HepG2 (cell line): ENCODE measurements around the gene INHBA. TPM values are rescaled to one million over a fixed set of nuclear protein-coding genes. Genes with fewer than 3 reads are reported as not detected.
A peak's percentile ranks its signal among the peaks of the same experiment; 100 is the strongest.

Experiments
- CEBPG ChIP-seq: IDR thresholded peaks from 2 replicates; pipeline ENCODE4 v1.6.1; 2016
- CHD2 ChIP-seq: IDR thresholded peaks from 2 replicates; pipeline ENCODE4 v1.6.1; 2011; ENCODE audit warnings: low read depth, low read length, improper control_type of control experiment
- HOMEZ ChIP-seq: IDR thresholded peaks from 2 replicates; pipeline ENCODE4 v1.6.1; 2016; ENCODE audit warnings: low read depth
- KLF12 ChIP-seq: sonication (generic); formaldehyde crosslinking; IDR thresholded peaks from 2 replicates; pipeline ENCODE4 v1.4.0; 2020; ENCODE audit warnings: missing genetic modification reagents, borderline replicate concordance
- PATZ1 ChIP-seq: sonication (generic); formaldehyde crosslinking; IDR thresholded peaks from 2 replicates; pipeline ENCODE4 v1.4.0; 2020; ENCODE audit warnings: missing genetic modification reagents
- PAX8 ChIP-seq: sonication (generic); formaldehyde crosslinking; IDR thresholded peaks from 2 replicates; pipeline ENCODE4 v1.8.0; 2022; ENCODE audit warnings: mild to moderate bottlenecking, missing genetic modification reagents, borderline replicate concordance
- PRDM4 ChIP-seq: sonication (generic); formaldehyde crosslinking; IDR thresholded peaks from 2 replicates; pipeline ENCODE4 v1.9.0; 2021; ENCODE audit warnings: missing genetic modification reagents, borderline replicate concordance
- RBM39 ChIP-seq: fragments of 200-400 bp; formaldehyde crosslinking; IDR thresholded peaks from one replicate; pipeline ENCODE4 v1.6.1; 2018; ENCODE audit warnings: antibody characterized with exemption, mild to moderate bottlenecking, low read depth, low read length; ENCODE audit not compliant: poor library complexity, severe bottlenecking
- SALL1 ChIP-seq: sonication (generic); formaldehyde crosslinking; IDR thresholded peaks from 2 replicates; pipeline ENCODE4 v1.8.0; 2022; ENCODE audit warnings: mild to moderate bottlenecking, missing genetic modification reagents
- TAF1 ChIP-seq: sonication (generic); formaldehyde crosslinking; IDR thresholded peaks from 2 replicates; pipeline ENCODE4 v1.4.0; 2020; ENCODE audit warnings: missing genetic modification reagents
- USF2 ChIP-seq, 2 experiments: sonication (generic) in 1 of 2; formaldehyde crosslinking in 1 of 2; IDR thresholded peaks; 2 replicates each; pipeline versions ENCODE4 v1.5.1 to v1.6.1; 2011 to 2020; ENCODE audit warnings: borderline replicate concordance in 1 of 2, low read depth in 1 of 2, low read length in 1 of 2, mild to moderate bottlenecking in 1 of 2, missing genetic modification reagents in 1 of 2, moderate library complexity in 1 of 2
- ZFP36L2 ChIP-seq: sonication (generic); formaldehyde crosslinking; IDR thresholded peaks from 2 replicates; pipeline ENCODE4 v1.4.0; 2020; ENCODE audit warnings: missing genetic modification reagents
- ZFY ChIP-seq: sonication (generic); formaldehyde crosslinking; IDR thresholded peaks from 2 replicates; pipeline ENCODE4 v1.4.0; 2020; ENCODE audit warnings: missing genetic modification reagents
- ZKSCAN1 ChIP-seq: fragments of 150-350 bp; IDR thresholded peaks from 2 replicates; pipeline ENCODE4 v1.6.1; 2014; ENCODE audit warnings: low read length
- ZNF230 ChIP-seq: sonication (generic); formaldehyde crosslinking; IDR thresholded peaks from 2 replicates; pipeline ENCODE4 v1.4.0; 2020; ENCODE audit warnings: mild to moderate bottlenecking, missing genetic modification reagents
- ZNF275 ChIP-seq: sonication (generic); formaldehyde crosslinking; IDR thresholded peaks from 2 replicates; pipeline ENCODE4 v1.8.0; 2022; ENCODE audit warnings: missing genetic modification reagents, mild to moderate bottlenecking, inconsistent platforms, borderline replicate concordance
- ZNF335 ChIP-seq: sonication (generic); formaldehyde crosslinking; IDR thresholded peaks from 2 replicates; pipeline ENCODE4 v1.4.0; 2020; ENCODE audit warnings: missing genetic modification reagents
- ZNF501 ChIP-seq: sonication (generic); formaldehyde crosslinking; IDR thresholded peaks from 2 replicates; pipeline ENCODE4 v1.5.1; 2020; ENCODE audit warnings: mild to moderate bottlenecking, moderate library complexity, missing genetic modification reagents
- ZNF577 ChIP-seq: sonication (generic); formaldehyde crosslinking; IDR thresholded peaks from 2 replicates; pipeline ENCODE4 v1.4.0; 2020; ENCODE audit warnings: mild to moderate bottlenecking, low read depth, missing genetic modification reagents, borderline replicate concordance
- ZNF672 ChIP-seq: sonication (generic); formaldehyde crosslinking; IDR thresholded peaks from 2 replicates; pipeline ENCODE4 v1.8.1; 2022; ENCODE audit warnings: missing genetic modification reagents
- polyA plus RNA-seq, 8 experiments: library from polyadenylated mRNA; depleted of rRNA in 3 of 8; stranded (reverse) in 7 of 8; unstranded in 1 of 8; fragments of >200 nt; fragmentation: Illumina TruSeq in 4 of 8; extraction: Trizol in 4 of 8; gene quantifications; 2 replicates each; pipeline versions ENCODE4 v1.2.1 to v1.2.3, GENCODE V29; 2011 to 2016; ENCODE audit warnings: low read depth in 4 of 8, missing spikeins in 1 of 8, mixed read lengths in 1 of 8; ENCODE audit not compliant: insufficient read depth in 1 of 8
- total RNA-seq, 5 experiments: library from RNA; depleted of rRNA; stranded (reverse); fragments of >200 nt; fragmentation: Illumina TruSeq; extraction: Trizol; gene quantifications; 2 replicates each; pipeline ENCODE4 v1.2.3, GENCODE V29; 2016; ENCODE audit warnings: low read depth in 1 of 5

Gene INHBA
- total and polyA plus RNA-seq, 2 of the 13 experiments (the other 11 are each of a cell fraction or from before 2014, with no cell fraction given) = not detected

- TF ChIP-seq CEBPG (CRISPR knock-in tag) (no peak), ZNF230 (CRISPR knock-in tag) (no peak), ZNF672 (no peak), TAF1 (CRISPR knock-in tag) (no peak), ZNF577 (no peak), PRDM4 (no peak), USF2 (IDR thresholded peaks at IDR 0.05; ENCODE audit: low read depth, low read length) (no peak), USF2 (CRISPR knock-in tag; IDR thresholded peaks at IDR 0.05; ENCODE audit: borderline replicate concordance) (no peak), ZFP36L2 (no peak), SALL1 (CRISPR knock-in tag) (peak; percentile 35; the same call in 1 of the 2 replicates), ZFY (CRISPR knock-in tag) (peak; percentile 42), ZNF335 (CRISPR knock-in tag) (no peak), RBM39 (peak; percentile 64), PATZ1 (CRISPR knock-in tag) (peak; percentile 55), ZKSCAN1 (no peak), HOMEZ (CRISPR knock-in tag) (no peak), ZNF501 (CRISPR knock-in tag) (peak; percentile 50; the same call in 1 of the 2 replicates), KLF12 (CRISPR knock-in tag) (no peak), CHD2 (peak; percentile 29; the same call in 1 of the 2 replicates), PAX8 (CRISPR knock-in tag) (no peak), ZNF275 (CRISPR knock-in tag) (no peak)
These were observed 2.4 kb upstream of the INHBA start (continued) for GRCh38 chr7:41705109-41705901.
